Measurements from ENCODE around the gene AGBL5.

DNA sequence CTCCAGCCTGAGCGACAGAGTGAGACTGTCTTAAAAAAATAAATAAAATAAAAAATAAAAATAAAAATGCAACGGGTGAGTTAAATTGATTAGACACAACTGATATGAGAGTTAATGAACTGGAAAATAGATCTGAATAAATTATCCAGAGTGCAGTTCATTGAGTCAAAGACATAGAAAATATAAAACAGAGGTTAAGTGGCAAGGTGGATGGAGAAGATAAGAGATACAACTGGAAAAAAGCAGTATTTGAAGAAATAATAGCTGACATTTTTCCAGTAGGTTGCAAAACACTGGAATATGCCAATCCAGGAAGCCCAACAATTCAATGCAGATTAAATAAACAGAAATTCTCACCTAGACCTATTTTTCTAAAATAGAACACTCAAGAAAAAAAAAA lies 56.8 kb downstream of the AGBL5 start:
- no peak for TF ChIP-seq POLR2AphosphoS5 (IDR thresholded peaks at IDR 0.05; ENCODE audit: borderline replicate concordance, low read depth, low read length)
- TF ChIP-seq FOXP2 (optimal IDR thresholded peaks at IDR 0.05; ENCODE audit: control extremely low read depth, extremely low read length, insufficient read depth): no peak

All from SK-N-MC (cell line).